GM21737 (cell line): Measurements from ENCODE around the gene FOXS1.
"Not testable (repeated sequence)": the region's sequence is repeated elsewhere in the genome, so short reads cannot be mapped to it uniquely, and the experiment has no call there.

Experiments
- ATAC-seq: cut with Tn5 transposase; IDR thresholded peaks from one replicate; pipeline ENCODE4 v1.9.1; 2021; ENCODE audit warnings: mild to moderate bottlenecking, moderate library complexity; ENCODE audit not compliant: unreplicated experiment

FOXS1 gene

GRCh38 chr20:31824125-31824485, 21.3 kb downstream of the FOXS1 start:
- ATAC-seq = no peak

- ATAC-seq = no peak
Observed at GRCh38 chr20:31823360-31824124, 21.9 kb downstream of the FOXS1 start.

DNA sequence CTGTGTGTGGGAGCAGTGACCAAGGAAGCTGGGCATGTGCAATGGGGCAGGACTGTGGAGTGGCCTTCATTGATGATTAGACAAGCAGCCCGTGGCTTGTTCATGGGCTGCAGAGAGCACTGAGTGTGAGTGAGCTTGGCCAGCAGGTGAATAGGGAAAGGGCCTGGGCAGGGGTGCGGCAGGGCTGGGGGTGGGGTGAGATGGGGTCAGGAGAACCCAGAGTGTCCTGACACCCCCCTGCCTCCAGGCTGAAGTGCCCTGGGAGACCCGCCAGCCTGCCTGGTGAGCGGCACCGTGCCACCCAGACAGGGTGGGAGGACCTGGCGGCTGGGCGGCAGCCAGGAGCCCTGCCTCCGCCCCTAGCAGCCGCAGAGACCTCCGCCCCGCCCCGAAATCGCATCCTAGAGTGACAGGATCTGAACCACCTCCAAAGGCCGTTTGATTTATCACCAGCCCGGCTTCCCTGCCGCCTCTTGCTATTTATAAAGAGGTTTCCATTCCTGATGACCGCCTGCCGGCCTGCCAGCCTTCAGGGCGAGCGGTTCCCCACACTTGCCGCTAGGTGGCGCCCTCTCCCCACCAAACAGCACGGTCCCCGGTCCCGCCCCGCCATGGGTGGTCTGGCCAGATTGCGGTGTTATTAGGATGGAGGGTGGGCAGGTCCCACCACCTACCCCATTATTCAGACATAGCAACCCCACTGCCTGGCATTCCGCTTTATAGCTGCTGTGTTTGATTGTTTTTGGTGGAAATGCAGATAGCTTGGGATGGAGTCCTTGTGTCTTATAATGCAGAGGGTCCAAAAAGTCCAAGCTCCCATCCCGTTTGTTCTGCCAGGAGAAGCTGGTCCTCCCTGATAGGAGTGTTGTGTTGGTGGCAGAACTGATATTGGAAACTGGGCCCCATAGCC, 22.7 kb downstream of the FOXS1 start:
- ATAC-seq = no peak

- no peak for ATAC-seq
Observed at GRCh38 chr20:31821427-31821826, 24.0 kb downstream of the FOXS1 start.

GRCh38 chr20:31820228-31820627, 25.2 kb downstream of the FOXS1 start:
- no peak for ATAC-seq

GRCh38 chr20:31819083-31819784, 26.2 kb downstream of the FOXS1 start, which contains the start of gene MYLK2:
TSS of gene MYLK2 (plus strand) at chr20:31819356. CDS start at chr20:31819581, 225 bp downstream.
- no peak for ATAC-seq

DNA sequence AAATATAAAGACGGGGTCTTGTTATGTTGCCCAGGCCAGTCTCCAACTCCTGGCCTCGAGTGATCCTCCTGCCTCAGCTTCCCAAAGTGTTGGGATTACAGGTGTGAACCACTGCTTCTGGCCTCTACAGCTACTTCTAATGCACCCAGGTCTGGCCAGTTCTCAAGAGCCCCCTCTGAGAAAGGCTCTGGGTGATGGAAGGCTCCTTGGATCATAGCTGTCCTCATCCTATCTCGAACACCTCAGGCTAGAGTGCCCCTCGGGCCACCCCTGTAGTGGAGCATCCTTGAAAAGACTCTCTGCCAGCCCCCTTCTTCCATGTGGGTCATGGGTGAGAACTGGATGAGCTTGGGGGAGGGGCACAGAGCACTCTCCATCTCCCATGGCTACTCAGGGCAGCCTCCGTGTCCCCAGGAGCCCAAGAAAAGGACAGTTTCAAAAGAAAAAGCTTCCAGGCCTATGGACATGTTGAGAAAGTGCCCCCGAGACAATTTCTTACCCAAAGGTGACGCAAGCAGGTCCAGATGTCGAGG, 27.0 kb downstream of the FOXS1 start:
- ATAC-seq = no peak

DNA sequence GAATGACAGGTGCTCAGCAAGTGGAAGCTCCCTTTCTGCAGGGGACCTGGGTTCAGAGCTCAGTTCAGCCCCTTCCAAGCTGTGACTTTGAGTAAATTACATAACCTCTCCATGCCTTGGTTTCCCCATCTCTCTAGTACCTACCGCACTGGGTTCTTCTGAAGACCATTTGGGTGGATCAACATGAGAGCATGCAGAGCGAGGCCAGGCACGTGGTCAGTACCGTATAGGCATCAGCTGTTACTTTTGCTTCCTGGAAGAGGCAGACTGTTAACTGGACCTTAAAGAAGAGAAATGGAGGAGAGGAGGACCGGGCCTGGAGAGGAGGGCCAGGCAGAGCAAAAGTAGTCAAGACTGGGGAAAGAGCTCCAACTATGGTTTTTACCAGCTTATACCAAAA, 27.9 kb downstream of the FOXS1 start:
- no peak for ATAC-seq

DNA sequence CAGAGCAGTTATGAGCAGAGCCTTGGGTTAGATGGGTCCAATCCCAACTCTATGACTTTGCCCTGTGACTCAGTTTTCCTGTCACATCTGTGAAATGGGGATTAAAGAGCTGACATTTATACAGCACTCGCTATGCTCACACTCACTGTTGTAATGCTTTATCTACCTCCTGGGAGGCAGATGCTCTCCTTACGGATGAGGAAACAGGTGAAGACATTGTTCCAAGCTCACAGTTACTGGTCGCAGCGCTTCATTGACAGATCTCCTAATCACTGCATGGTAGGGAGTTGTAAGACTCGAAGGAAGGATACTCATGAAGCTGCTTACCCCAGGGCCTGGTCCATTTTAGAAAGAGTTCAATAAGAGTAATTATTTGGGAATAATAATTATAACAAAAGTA, 29.2 kb downstream of the FOXS1 start:
- ATAC-seq = no peak

DNA sequence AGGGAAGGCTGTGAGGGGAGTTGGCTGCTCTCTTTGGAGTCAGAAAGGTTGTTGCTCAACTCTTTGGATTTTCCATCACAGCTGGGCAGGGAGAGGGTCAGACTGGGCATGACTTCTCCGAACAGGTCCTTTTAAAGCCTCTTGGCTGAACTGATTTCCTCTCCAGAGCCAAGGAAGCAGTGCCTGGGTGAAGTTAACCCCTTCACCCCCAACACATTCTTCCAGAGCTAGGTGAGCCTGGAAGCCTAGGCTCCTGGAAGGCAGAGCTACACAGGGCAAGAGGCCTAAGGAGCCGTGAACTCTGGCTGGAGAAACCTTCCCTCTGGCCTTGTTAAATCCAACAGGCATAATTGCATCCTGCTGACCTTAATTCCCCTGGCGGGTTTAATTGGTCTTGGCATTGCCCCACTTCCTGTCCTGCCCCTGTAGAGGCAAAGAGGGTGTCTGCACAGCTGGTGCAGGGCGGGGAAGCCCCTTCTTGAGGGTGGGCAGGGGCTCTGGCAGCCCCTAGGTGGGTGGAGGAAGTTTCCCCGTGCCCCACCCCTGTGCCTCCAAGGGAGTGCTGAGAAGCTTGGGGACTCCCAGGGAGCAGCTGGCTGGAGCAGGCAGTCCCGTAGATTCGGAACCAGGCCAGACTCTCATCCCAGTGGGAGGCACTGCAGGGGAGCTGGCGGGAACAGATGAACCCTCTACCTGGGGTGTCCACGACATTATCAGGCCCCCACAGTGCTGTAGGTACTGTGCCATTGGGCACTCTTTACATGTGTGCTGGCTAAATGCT, 29.8 kb downstream of the FOXS1 start:
- ATAC-seq = no peak

- ATAC-seq = not testable (repeated sequence)
Observed at GRCh38 chr20:31814142-31814541, 31.3 kb downstream of the FOXS1 start.

GRCh38 chr20:31813611-31814010, 31.8 kb downstream of the FOXS1 start:
- no peak for ATAC-seq

DNA sequence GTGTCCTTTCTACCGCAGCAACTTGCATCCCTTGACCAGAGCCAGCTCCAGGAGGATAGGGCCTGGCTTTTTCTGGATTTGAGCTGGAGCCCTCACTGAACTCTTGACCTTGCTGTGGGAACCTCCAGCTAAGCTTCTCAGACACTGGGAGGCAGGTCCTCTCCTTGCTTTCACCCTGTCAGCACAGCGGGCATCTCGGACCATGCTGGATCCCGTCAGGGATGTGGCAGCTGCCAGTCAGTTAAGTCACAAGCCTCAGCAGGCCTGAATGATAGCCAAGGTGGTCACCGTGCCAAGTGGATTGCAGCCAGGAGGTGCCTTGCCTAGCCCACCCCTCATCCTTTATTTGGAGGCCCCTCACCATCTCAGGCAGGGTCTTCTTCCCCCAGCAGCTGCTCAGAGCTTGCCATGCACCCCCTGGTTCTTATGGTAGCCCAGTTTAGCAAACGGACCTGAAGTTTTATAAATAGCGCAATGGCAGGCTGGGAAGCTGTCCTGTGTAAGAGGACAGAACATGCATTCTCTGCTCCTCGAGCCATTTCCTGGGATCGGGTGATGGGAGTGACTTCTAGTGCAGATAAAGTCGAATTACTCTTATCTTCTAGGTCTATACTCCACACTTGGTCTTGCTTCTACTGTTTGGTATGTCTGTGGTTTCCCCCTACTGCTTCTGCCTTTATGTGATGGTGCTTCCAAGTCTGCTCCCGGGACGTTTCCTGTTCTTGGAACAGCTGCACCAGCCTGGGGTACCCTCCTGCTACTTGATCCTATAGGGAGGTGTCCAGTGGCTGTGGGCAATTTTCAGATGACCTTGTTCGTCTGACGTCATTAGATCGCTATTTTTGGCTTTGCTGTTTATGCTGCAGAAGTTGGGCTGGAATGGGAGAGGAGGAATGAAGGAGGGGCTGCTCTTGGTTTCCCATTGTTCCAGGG, 33.3 kb downstream of the FOXS1 start:
- no peak for ATAC-seq

- ATAC-seq = no peak
Observed at GRCh38 chr20:31811198-31811597, 34.2 kb downstream of the FOXS1 start.

DNA sequence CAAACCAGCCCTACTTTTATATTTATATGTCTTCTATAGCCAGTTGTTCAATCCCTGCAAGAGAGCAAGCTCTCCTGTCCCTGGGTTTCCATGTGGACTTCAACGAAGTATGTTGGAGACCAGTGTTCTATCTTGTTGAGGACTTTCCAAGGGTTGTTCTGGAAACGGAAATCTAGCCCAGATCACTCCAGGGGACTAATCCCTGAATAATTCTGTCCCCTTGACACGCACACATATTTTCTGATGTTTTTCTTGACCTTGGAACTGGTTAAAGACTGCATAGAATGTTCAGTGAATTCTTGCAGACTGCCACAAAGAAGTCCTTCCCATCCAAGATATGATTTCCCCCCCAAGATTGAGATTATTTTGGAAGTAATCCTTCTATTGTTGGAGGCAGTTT, 35.7 kb downstream of the FOXS1 start:
- ATAC-seq = no peak

- ATAC-seq = no peak
Observed at GRCh38 chr20:31808481-31808880, 36.9 kb downstream of the FOXS1 start.

- no peak for ATAC-seq
Observed at GRCh38 chr20:31806564-31807355, 38.6 kb downstream of the FOXS1 start.

GRCh38 chr20:31803552-31804291, 41.7 kb downstream of the FOXS1 start:
- no peak for ATAC-seq
